DND-41 (cell line): ENCODE data around the gene BRINP3.

Experiments used
- ATAC-seq: fragments of 200-7000 bp; cut with Tn5 transposase; 3 replicates; pipeline ENCODE4 v1.9.1; 2021; ENCODE audit warnings: low read depth; ENCODE audit not compliant: insufficient read depth
- DNase-seq: peaks from one replicate; pipeline ENCODE4 v3.0.0-alpha.2; 2020
- H2AFZ ChIP-seq: 2 replicates; pipeline ENCODE4 v1.6.0; 2012; ENCODE audit warnings: low read depth, low read length
- H3K27ac ChIP-seq: 2 replicates; pipeline ENCODE4 v1.5.1; 2012; ENCODE audit warnings: low read length, inconsistent platforms
- H3K27me3 ChIP-seq: fragments of 200-600 bp; sonication (generic); 2 replicates; pipeline ENCODE4 v1.6.0; 2012; ENCODE audit warnings: low read length, mild to moderate bottlenecking, inconsistent platforms; ENCODE audit not compliant: insufficient read depth, poor library complexity
- H3K36me3 ChIP-seq: 2 replicates; pipeline ENCODE4 v1.5.1; 2012; ENCODE audit warnings: low read length, inconsistent platforms; ENCODE audit not compliant: insufficient read depth
- H3K4me1 ChIP-seq: 2 replicates; pipeline ENCODE4 v1.5.1; 2012; ENCODE audit warnings: mild to moderate bottlenecking, low read length; ENCODE audit not compliant: insufficient read depth
- H3K4me2 ChIP-seq: 2 replicates; pipeline ENCODE4 v1.6.0; 2012; ENCODE audit warnings: mild to moderate bottlenecking, moderate library complexity, low read length, inconsistent platforms; ENCODE audit not compliant: insufficient read depth
- H3K4me3 ChIP-seq, 2 experiments: fragments of 200-600 bp in 1 of 2; shearing (Covaris generic) in 1 of 2; 2 replicates each; pipeline ENCODE4 v1.5.1; 2012 to 2016; ENCODE audit warnings: inconsistent platforms in 2 of 2, low read length in 2 of 2, mild to moderate bottlenecking in 2 of 2, low read depth in 1 of 2, moderate library complexity in 1 of 2
- H3K79me2 ChIP-seq: 2 replicates; pipeline ENCODE4 v1.6.0; 2012; ENCODE audit warnings: low read length, inconsistent platforms; ENCODE audit not compliant: insufficient read depth
- H3K9ac ChIP-seq: 2 replicates; pipeline ENCODE4 v1.6.0; 2012; ENCODE audit warnings: low read depth, mild to moderate bottlenecking, inconsistent platforms, low read length, moderate library complexity
- H3K9me3 ChIP-seq: 2 replicates; pipeline ENCODE4 v1.5.1; 2012; ENCODE audit warnings: low read length, moderate library complexity, mild to moderate bottlenecking, inconsistent platforms; ENCODE audit not compliant: insufficient read depth, severe bottlenecking
- H4K20me1 ChIP-seq: 2 replicates; pipeline ENCODE4 v1.6.0; 2012; ENCODE audit warnings: low read length; ENCODE audit not compliant: insufficient read depth
- EZH2 ChIP-seq: IDR thresholded peaks from 3 replicates; pipeline ENCODE4 v1.6.1; 2012; ENCODE audit warnings: borderline replicate concordance, low read depth, mild to moderate bottlenecking, moderate library complexity, low read length, inconsistent platforms; ENCODE audit not compliant: severe bottlenecking
- TF ChIP-seq, protein P1 (sequence below): IDR thresholded peaks from 2 replicates; pipeline ENCODE4 v1.5.1; 2012; ENCODE audit warnings: borderline replicate concordance, low read length, moderate library complexity, mild to moderate bottlenecking; ENCODE audit not compliant: poor library complexity, severe bottlenecking; ENCODE audit errors: extremely low read depth

BRINP3 gene

DNA sequence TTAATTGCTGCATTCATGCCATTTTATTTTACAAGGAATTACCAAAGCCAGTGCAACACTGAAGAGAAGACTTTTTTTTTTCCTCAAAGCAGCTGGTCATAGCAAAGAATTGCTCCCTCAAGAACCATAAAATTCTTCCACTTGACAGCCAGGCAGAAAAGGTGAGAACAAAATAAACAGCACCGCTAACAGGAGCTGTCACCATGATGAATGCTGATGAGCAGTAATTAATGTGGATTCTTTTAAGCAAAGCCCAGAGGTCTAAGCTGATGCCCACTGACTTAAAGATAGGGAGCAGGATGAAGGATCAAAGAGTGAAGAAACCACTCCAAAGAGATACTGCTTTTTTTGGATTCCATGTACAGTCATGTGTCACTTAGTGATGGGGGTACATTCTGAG lies 428.4 kb downstream of the BRINP3 start:
- Histone ChIP-seq H3K9me3 (no peaks in the 10 kb centered on the region), H3K9ac (no peak overlapping the region), H3K4me1 (no peaks in the 10 kb centered on the region), H3K36me3 (no peaks in the 10 kb centered on the region), H3K27ac (no peak overlapping the region), H4K20me1 (no peaks in the 10 kb centered on the region), H3K4me2 (no peak overlapping the region), H3K4me3 (no peak overlapping the region), H3K27me3 (no peaks in the 10 kb centered on the region), H2AFZ (no peak overlapping the region), H3K79me2 (no peaks in the 10 kb centered on the region)
- no peak for TF ChIP-seq EZH2
- TF ChIP-seq, protein P1, sequence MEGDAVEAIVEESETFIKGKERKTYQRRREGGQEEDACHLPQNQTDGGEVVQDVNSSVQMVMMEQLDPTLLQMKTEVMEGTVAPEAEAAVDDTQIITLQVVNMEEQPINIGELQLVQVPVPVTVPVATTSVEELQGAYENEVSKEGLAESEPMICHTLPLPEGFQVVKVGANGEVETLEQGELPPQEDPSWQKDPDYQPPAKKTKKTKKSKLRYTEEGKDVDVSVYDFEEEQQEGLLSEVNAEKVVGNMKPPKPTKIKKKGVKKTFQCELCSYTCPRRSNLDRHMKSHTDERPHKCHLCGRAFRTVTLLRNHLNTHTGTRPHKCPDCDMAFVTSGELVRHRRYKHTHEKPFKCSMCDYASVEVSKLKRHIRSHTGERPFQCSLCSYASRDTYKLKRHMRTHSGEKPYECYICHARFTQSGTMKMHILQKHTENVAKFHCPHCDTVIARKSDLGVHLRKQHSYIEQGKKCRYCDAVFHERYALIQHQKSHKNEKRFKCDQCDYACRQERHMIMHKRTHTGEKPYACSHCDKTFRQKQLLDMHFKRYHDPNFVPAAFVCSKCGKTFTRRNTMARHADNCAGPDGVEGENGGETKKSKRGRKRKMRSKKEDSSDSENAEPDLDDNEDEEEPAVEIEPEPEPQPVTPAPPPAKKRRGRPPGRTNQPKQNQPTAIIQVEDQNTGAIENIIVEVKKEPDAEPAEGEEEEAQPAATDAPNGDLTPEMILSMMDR: no peak
- DNase-seq: no peak
- ATAC-seq: no peak
